VCaP (cell line): ENCODE results near the gene PLA1A.
"Not testable (repeated sequence)": the region's sequence is repeated elsewhere in the genome, so short reads cannot be mapped to it uniquely, and the experiment has no call there.

Experiments
- H3K27ac ChIP-seq: fragments of 450-650 bp; 2 replicates; pipeline ENCODE4 v1.5.1; 2017
- TF ChIP-seq, protein P1 (sequence below): fragments of 450-650 bp; conservative IDR thresholded peaks from 2 replicates; pipeline ENCODE4 v1.5.1; 2017; ENCODE audit warnings: mild to moderate bottlenecking, moderate library complexity

The PLA1A gene

DNA sequence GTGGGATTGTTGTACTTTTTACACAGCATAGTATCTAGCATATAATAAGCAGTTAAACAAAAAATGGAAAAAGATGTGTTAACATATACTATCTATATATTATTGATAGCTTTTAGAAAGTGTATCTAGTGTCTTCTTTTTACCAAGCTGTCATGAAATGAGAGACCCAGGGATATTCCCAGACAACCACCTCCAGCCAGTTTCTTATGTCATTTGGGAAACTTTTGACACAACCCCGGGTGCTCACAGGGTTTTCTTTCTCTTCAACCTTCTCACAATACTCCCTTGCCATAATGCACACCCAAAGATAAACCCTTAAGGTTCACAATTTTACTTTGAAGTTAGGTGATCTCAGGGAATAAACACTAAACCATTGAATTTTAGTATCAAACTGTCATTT is 4.8 kb upstream of the PLA1A start:
- H3K27ac ChIP-seq: no peak overlapping the region
- TF ChIP-seq, protein P1, sequence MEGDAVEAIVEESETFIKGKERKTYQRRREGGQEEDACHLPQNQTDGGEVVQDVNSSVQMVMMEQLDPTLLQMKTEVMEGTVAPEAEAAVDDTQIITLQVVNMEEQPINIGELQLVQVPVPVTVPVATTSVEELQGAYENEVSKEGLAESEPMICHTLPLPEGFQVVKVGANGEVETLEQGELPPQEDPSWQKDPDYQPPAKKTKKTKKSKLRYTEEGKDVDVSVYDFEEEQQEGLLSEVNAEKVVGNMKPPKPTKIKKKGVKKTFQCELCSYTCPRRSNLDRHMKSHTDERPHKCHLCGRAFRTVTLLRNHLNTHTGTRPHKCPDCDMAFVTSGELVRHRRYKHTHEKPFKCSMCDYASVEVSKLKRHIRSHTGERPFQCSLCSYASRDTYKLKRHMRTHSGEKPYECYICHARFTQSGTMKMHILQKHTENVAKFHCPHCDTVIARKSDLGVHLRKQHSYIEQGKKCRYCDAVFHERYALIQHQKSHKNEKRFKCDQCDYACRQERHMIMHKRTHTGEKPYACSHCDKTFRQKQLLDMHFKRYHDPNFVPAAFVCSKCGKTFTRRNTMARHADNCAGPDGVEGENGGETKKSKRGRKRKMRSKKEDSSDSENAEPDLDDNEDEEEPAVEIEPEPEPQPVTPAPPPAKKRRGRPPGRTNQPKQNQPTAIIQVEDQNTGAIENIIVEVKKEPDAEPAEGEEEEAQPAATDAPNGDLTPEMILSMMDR: no peak

DNA sequence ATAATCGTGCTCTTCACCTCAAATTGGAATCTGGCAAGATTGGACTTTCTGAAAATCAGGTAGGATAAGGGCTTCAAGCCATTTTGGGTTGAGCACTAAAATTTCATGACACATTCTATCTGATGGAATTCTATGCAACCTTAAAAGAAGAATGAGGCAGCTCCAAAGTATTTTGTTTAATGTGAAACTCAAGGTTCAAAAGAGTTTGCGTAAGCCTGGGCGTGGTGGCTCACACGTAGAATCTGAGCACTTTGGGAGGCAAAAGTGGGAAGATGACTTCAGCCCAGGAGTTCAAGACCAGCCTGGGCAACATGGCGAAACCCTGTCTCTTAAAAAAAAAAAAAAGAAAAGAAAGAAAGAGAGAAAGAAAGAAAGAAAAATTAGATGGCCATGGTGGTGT is 3.6 kb upstream of the PLA1A start:
- TF ChIP-seq, protein P1: no peak
- H3K27ac ChIP-seq: no peak overlapping the region

DNA sequence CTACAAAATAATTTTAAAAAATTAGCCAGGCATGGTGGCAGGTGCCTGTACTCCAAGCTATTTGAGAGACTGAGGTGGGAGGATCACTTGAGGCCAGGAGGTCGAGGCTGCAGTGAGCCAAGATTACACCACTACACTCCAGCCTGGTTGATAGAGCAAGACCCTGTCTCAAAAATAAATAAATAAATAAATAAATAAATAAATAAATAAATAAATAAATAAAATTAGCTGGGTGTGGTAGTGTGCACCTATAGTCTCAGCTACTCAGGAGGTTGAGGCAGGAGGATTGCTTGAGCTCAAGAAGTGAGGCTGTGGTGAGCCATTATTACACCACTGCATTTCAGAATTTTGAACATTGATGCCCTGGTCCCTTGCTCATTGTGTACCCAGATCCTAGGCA is 2.8 kb upstream of the PLA1A start:
- not testable (repeated sequence) for H3K27ac ChIP-seq

DNA sequence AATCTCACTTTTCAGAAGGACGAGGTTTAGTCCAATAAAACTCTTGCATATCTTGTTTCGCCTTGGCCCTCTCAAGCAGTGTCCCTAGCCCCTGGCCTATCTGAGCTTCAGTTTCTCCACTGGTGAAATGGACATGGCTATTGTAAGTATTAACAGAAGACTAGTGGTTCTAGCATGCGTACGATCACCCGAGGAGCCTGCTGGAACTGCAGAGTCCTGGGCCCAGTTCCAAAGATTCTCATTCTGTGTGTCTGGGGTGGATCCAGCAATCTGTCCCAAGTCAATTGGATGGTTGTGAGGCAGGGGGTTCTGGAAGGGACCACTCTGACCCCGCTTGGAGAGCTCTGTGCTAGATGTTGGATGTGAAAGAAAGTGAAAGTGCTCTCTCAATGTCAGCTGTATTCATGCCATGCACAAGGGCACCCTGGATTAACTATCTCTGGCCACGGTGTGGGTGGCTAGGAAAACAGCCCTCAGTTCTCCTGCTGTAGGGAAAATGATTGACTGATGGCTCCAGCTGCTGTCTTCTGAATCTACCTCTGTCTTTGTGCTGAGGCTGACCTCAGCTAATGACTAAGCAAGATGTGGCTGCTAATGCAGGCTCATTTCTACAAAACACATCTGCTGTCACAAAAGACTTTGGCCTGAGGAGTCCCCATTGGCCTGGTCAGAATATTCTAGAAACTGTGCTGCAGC is 1.9 kb upstream of the PLA1A start:
- H3K27ac ChIP-seq: peak overlapping the region; percentile 96
- TF ChIP-seq, protein P1: no peak

DNA sequence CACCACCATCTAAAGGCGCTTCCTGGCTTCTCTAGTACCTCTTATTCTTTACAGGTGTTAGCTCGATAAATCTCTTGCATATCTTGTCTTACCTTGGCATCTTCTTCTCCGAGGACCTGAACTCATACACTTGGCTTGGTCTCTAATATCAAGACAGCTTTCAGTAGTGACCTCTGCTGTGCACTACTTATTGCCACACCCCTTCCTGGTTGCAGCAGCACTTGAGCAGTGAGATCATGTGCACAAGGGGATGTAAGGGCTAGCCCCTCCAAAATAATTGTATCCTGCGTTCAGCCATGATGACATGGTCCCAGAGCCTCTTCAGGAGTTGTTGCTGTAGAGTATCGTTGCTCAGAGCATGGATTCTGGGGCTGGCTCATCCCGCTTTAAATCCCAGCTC is 1.3 kb upstream of the PLA1A start:
- TF ChIP-seq, protein P1: no peak
- peak overlapping the region; percentile 96 for H3K27ac ChIP-seq

DNA sequence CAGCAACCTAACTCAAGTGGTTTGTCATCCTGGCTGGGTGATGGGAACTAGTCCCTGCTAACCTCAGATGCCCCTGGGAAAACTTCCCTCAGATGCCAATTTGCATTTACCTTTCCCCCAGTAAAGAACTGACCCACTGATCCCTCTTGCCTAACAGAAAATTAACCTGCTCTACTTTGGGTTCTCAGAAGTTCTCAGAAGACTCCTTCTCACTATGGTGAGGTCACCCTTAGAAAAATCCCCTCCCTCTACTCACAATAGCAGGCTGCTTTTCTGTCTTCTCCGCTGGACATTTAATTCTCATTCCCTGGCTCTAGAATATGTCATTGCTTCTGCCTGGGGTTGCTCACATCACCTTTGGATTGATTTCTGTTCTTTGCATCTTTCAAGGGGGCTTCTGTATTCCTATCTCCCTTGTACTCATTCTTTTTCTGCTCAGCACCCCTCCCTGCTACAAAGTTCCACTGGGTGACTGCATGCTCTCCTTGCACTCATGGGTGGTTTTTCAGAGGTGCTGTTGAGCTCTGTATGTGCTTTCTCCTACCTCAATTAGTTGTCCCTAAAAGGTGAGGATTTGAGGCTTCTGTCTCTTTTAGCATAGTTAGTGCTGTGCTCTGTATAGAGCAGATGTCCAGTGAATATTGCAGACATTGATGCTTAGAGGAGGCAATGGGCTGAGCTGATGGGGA is 869 bp downstream of the PLA1A start:
- peak overlapping the region; percentile 96 for H3K27ac ChIP-seq
- TF ChIP-seq, protein P1: no peak

DNA sequence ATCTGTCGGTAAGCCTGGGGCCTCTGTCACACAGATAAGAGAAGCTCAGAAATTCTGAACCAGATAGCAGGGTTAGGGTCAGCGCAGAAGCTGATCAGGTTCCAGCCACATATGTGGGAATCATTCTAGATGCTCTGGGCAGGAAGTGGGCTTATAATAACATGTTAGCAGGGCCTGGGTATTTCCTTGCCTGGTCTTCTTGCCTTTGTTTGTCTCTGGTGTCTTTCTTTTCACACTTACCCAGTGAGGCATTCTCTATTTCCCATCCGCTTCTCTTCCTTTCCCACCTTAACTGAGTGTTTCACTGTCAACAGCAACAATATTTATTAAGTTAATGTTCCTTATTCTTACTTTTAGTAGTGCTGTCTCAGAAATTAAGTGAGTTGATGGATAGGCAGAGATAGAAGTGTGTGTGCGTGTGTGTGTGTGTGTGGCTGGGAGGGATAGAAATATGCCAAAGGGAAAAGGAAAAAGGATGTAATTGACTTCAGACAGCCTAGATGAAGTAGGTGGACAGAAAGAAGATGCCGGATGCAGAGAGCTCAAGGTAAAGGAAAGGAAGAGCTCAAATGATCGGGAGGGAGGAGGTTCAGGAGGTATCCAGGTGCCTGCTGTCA is 2.0 kb downstream of the PLA1A start:
- TF ChIP-seq, protein P1: no peak
- peak overlapping the region; percentile 96 for H3K27ac ChIP-seq

DNA sequence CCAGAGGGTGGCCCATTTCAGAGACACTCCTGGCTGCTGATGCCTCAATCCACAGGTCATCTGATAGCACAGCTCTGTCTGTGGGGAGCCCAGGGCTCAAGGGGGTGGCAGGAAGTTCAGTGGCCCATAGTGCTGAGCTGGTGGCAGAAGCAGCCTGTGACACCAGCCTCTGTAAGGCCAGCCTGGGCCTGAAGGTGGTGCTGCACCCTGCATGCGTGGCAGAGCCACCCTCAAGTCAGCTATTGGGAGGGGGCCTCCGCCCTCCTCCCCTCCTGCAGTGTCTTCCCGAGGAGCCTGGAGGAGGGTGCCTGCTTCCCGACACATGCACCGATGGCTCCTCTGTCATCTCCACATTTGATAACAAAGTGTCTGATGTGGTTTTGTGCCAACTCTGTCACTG is 3.0 kb downstream of the PLA1A start:
- H3K27ac ChIP-seq: peak overlapping the region; percentile 96
- TF ChIP-seq, protein P1: peak; percentile 70
